ENCODE measurements around the gene ACTN2. TPM values are rescaled to one million over a fixed set of nuclear protein-coding genes. Genes with fewer than 3 reads are reported as not detected.

Gene ACTN2
- total RNA-seq, 2 donors from 2014 or later = 0.06 to 0.19 TPM

DNA sequence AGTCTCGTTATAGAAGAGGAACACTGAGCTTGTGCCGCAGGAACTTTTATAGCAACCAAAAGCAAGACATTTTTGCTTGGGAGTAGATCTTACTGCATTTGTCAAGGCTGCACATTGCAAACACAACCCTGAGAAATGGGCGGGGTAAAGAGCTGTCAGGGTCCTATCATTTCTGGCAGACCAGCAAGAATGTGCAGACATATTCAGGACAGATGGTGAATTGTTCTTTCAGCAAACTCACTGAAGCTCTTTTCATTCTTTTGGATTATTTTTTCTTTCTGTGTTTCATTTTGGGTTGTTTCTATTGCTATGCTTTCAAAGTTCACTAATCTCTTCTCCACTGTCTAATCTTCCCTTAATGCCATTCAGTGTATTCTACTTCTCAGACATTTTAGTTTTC lies 5.1 kb upstream of the ACTN2 start:
- no peak for ATAC-seq (replicated peaks)
- Mint-ChIP-seq H3K27me3 (peaks cover 8% of the 10 kb centered on the region), H3K4me3 (no peak overlapping the region), H3K9me3 (peaks cover 7% of the 10 kb centered on the region), H3K27ac (no peak overlapping the region), H3K36me3 (ENCODE audit: low read depth) (peaks cover 7% of the 10 kb centered on the region), H3K4me1 (peaks cover 8% of the 10 kb centered on the region)

DNA sequence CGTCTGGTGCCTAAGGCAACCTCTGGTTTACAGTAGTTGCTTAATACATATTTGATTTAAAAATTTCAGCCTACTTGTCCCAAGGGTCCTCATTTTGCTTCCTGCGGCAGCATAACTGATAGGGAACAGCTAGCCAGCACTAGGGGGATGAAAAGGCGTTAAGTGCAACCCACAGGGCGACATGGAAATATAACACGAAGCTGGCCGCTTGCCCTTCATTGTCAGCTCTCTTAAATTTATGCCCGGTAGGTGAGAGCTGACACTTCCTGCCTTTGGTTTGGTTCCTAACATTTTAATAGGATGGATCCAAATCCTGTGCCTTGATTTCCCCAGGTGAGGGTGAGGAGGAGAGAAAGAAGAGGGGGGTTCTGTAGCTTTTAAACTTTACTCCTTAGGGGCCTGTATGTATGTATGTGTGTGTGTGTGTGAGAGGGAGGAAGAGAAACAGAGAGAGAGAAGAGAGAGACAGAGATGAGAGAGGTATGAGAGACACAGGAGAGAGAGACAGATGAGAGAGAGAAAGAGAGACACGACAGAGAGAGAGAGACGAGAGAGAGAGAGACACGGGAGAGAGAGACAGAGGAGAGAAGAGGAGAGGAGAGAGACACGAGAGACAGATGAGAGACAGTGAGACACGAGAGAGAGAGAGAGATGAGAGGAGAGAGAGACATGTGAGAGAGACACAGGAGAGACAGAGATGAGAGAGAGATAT lies 938 bp upstream of the ACTN2 start:
- H3K9me3 Mint-ChIP-seq = peaks cover 7% of the 10 kb centered on the region
- peaks cover 24% of the 10 kb centered on the region for H3K27me3 Mint-ChIP-seq
- peaks cover 7% of the 10 kb centered on the region for H3K36me3 Mint-ChIP-seq (ENCODE audit: low read depth)
- no peak for ATAC-seq (replicated peaks)
- H3K4me3 Mint-ChIP-seq = peak overlapping the region; percentile 72
- H3K4me1 Mint-ChIP-seq = peaks cover 16% of the 10 kb centered on the region
- H3K27ac Mint-ChIP-seq = peak overlapping the region; percentile 53

DNA sequence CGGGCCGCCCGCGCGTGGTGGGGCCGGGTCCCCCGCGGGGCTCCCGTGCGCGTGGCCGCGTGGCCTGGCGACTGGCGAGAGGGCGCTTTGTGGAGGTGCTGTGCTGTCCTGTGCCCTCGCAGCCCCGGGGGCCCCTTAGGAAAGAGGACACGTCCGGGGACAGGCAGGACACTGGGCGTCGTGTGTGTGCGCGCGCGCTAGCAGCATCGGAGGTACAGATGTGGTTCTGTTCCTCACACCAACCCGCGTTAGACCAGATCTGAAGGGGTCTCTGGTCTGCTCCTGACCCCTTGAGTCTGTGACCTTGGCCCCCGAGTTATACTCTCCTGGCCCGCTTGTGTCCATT lies 489 bp downstream of the ACTN2 start:
- peaks cover 7% of the 10 kb centered on the region for H3K36me3 Mint-ChIP-seq (ENCODE audit: low read depth)
- H3K9me3 Mint-ChIP-seq = peaks cover 7% of the 10 kb centered on the region
- peaks cover 25% of the 10 kb centered on the region for H3K27me3 Mint-ChIP-seq
- H3K4me3 Mint-ChIP-seq = peak overlapping the region; percentile 50
- peaks cover 16% of the 10 kb centered on the region for H3K4me1 Mint-ChIP-seq
- no peak for ATAC-seq (replicated peaks)
- H3K27ac Mint-ChIP-seq = no peak overlapping the region

DNA sequence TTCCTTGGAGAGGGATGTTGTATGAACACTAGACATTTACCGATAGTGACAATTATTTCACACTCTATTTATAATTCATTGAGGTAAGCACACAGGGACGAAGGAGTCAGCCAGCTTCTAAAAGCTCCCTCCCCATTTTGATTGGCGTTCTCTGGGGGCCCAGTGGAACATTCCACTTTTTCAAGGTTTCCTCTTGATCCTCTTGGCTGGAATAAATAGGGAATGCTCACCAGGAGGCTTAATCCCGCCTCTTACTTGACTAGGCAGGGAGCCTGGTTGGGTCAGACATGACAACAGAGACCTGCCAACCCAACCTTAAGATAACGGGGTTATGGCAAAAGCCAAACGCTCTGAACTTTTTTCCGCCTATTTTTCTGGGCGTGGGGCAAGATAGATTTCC lies 974 bp downstream of the ACTN2 start:
- no peak overlapping the region for H3K27ac Mint-ChIP-seq
- H3K27me3 Mint-ChIP-seq = peaks cover 30% of the 10 kb centered on the region
- H3K9me3 Mint-ChIP-seq = peaks cover 7% of the 10 kb centered on the region
- peaks cover 16% of the 10 kb centered on the region for H3K4me1 Mint-ChIP-seq
- ATAC-seq (replicated peaks) = no peak
- peak overlapping the region; percentile 50 for H3K4me3 Mint-ChIP-seq
- H3K36me3 Mint-ChIP-seq (ENCODE audit: low read depth) = peaks cover 7% of the 10 kb centered on the region

DNA sequence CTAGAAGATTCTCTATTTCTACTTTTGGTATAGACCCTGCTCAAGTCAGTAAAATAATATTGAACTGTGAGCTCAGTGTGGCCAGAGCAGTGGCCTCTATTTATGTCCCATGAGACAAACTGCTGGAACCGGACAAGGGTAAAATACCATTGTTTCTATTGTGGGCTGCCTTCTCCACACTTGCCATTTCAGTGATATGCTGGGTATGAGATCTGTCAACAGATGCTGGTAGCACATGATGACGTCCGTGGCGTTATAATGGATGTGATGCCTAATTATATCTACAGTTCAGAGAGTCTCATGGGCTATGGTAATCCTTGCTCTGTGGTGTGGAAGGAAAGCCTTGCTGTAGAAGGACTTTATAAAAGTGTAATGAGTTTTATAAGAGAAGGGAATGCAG lies 2.4 kb downstream of the ACTN2 start:
- ATAC-seq (replicated peaks) = no peak
- Mint-ChIP-seq H3K4me1 (peaks cover 16% of the 10 kb centered on the region), H3K27ac (no peak overlapping the region), H3K27me3 (peaks cover 34% of the 10 kb centered on the region), H3K4me3 (no peak overlapping the region), H3K36me3 (ENCODE audit: low read depth) (peaks cover 7% of the 10 kb centered on the region), H3K9me3 (peaks cover 7% of the 10 kb centered on the region)

DNA sequence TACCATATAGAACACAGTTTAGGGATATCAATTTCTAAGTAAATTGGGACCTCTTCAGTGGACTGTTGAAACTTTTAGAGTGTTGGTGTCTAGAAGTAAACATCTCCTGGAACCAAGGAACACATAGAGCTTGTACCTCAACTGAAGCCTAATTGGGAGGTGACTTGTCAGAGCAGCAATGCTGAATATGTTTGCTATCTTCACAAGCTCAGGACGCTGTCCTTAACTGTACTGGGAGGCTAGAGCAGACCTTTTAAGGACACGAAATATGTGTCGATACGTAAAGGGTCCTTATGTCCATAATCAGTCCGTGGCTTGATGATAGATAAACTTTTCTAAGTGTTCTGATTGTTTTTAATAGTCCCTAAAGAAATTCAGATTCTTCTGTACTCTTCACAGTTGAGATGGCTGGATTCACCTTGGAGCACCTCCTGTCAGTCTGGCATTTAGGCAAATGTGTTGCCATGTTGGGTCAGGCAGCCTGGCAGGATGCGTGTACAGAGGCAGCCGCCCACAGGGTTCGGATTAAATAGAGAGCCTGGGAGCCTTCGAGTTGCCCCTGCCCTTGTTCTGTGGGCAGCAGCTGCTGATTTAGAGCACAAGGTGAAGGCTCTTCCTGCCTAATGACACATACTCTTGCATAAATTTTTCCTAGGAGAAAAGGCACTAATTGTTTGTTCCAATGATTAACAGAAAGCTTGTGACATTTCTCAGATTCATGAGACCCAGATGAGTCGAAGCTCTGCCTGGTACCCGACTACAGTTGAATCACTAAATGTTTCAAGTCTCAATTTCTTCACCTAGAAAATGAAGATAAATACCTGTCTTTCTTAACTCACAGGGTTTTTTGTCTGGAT lies 3.6 kb downstream of the ACTN2 start:
- ATAC-seq (replicated peaks) = no peak
- no peak overlapping the region for H3K27ac Mint-ChIP-seq
- peaks cover 16% of the 10 kb centered on the region for H3K4me1 Mint-ChIP-seq
- no peak overlapping the region for H3K4me3 Mint-ChIP-seq
- H3K36me3 Mint-ChIP-seq (ENCODE audit: low read depth) = peaks cover 7% of the 10 kb centered on the region
- peaks cover 7% of the 10 kb centered on the region for H3K9me3 Mint-ChIP-seq
- H3K27me3 Mint-ChIP-seq = peaks cover 36% of the 10 kb centered on the region

DNA sequence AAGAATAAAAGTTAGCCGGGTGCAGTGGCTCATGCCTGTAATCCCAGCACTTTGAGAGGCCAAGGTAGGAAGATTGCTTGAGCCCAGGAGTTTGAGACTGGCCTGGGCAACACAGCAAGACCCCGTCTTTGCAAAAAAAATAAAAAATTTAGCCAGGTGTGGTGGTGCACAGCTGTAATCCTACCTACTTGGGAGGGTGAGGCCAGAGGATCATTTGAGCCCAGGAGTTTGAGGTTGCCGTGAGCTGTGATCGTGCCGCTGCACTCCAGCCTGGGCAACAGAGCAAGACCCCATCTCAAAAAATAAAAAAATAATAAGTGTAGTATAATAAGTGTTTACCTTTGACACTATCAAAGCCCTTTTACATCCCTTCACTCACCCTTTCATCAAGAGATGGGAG lies 5.0 kb downstream of the ACTN2 start:
- H3K27ac Mint-ChIP-seq = no peak overlapping the region
- ATAC-seq (replicated peaks) = no peak
- H3K9me3 Mint-ChIP-seq = no peaks in the 10 kb centered on the region

DNA sequence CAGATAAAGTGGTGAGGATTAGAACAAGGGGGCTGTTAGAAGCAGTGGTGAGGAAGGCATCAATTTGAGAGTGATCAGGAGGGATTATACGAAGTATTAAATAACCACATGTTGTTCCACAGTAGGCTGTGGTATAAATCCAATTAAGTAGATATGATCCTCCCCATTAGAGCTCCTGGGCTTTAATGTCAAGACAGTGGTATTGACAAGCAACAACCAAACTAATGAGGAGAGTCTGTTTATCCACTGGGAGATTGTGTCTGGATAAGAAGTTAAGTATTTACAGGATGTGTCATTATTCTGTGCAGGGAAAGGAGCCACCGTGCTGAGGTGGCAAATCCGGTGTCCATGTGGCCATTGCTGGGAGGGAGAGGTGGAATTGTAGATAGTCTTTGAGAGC lies 5.8 kb downstream of the ACTN2 start:
- H3K27me3 Mint-ChIP-seq = peaks cover 29% of the 10 kb centered on the region
- H3K4me1 Mint-ChIP-seq = peaks cover 5% of the 10 kb centered on the region
- no peak overlapping the region for H3K4me3 Mint-ChIP-seq
- no peaks in the 10 kb centered on the region for H3K36me3 Mint-ChIP-seq (ENCODE audit: low read depth)
- no peak for ATAC-seq (replicated peaks)
- no peaks in the 10 kb centered on the region for H3K9me3 Mint-ChIP-seq
- H3K27ac Mint-ChIP-seq = no peak overlapping the region

More for the DNA sequence above, 5.0 kb downstream of the ACTN2 start:
- Mint-ChIP-seq H3K4me1 (peaks cover 8% of the 10 kb centered on the region), H3K27me3 (peaks cover 29% of the 10 kb centered on the region), H3K4me3 (no peak overlapping the region), H3K36me3 (ENCODE audit: low read depth) (no peaks in the 10 kb centered on the region)

DNA sequence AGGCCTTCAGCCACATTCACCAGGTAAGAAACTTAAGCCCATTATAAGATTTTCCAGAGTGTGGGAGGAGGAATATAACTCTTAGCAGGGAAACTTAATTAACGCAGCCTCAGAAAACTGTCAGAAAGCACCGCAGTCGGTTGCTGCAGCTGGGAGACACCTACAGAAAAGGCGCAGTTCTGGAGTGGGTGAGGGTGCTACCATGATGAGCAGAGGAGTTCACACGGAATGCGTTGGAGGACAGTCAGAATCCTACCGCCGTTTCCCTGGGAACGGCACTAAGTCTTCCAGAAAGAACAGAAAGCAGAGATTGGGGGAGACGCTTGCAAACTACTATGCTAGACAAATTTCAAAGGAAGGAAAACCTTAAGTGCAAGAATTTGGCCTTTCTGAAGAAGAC lies 6.4 kb downstream of the ACTN2 start:
- Mint-ChIP-seq H3K36me3 (ENCODE audit: low read depth) (no peaks in the 10 kb centered on the region), H3K27ac (no peak overlapping the region), H3K4me3 (no peak overlapping the region), H3K9me3 (no peaks in the 10 kb centered on the region), H3K27me3 (peaks cover 27% of the 10 kb centered on the region), H3K4me1 (no peaks in the 10 kb centered on the region)
- no peak for ATAC-seq (replicated peaks)

DNA sequence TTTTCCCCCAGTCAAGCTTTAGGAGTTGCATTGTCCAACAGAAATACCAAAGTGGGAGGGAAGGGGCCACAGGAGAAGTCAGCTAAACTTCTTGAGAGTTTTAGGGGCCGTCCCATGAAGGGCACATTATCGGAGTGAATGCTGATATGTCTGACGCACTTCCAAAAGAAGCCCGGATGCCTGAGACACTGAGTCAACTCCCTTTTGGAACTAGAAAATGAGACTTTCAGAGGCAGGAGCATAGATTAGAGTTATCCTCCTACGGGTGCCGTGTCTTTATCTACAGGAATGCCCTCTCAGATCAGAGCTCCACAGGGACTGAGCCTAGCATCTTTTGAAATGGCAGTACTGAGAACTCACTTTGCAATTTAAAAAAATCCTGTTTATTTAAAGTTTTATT lies 13.1 kb downstream of the ACTN2 start:
- Mint-ChIP-seq H3K9me3 (no peaks in the 10 kb centered on the region), H3K4me3 (no peak overlapping the region), H3K27me3 (peaks cover 25% of the 10 kb centered on the region), H3K27ac (no peak overlapping the region), H3K4me1 (no peaks in the 10 kb centered on the region), H3K36me3 (ENCODE audit: low read depth) (no peaks in the 10 kb centered on the region)
- ATAC-seq (replicated peaks) = no peak

DNA sequence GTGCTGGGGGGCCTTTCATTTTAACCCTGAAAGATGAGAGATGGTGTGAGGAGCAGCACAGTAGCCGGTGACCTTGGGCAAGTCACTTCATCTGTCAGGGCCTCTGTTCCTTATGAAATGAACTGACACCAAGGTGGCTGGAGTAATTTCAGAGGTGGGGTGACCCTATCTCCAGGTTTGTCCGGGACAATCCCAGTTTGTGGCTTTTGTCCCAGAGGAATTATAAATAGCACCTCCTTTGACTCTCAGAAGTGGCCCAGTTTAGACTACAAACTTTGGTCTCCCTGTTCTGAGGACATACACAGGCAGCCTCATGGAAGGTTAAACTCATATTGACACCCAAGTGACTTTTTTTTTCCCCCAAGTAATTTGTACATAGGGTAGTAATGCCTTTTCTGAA lies 14.6 kb downstream of the ACTN2 start:
- Mint-ChIP-seq H3K27ac (no peak overlapping the region), H3K9me3 (no peaks in the 10 kb centered on the region), H3K27me3 (peaks cover 29% of the 10 kb centered on the region), H3K4me1 (no peaks in the 10 kb centered on the region), H3K4me3 (no peak overlapping the region), H3K36me3 (ENCODE audit: low read depth) (no peaks in the 10 kb centered on the region)
- no peak for ATAC-seq (replicated peaks)

DNA sequence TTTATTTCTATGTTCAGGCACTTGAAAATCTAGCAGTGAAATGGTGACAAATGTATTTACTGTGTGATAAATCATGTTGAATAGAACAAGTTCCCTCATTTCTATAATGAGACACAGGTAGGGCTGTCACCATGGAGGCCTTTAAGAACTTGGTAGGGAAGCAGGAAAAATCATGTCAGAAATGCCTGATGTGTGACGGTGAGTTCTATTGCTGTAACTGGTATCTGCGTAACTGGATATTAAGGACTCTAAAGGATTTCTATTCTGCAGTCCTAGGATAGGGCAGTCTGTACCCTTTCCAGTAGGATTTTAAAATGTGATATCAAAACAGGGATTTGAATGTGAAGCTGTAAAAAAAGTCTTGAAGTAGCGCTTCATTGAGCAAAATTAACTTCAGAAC lies 15.5 kb downstream of the ACTN2 start:
- Mint-ChIP-seq H3K36me3 (ENCODE audit: low read depth) (no peaks in the 10 kb centered on the region), H3K27me3 (peaks cover 29% of the 10 kb centered on the region), H3K4me3 (no peak overlapping the region), H3K27ac (no peak overlapping the region), H3K9me3 (no peaks in the 10 kb centered on the region), H3K4me1 (no peaks in the 10 kb centered on the region)
- no peak for ATAC-seq (replicated peaks)

DNA sequence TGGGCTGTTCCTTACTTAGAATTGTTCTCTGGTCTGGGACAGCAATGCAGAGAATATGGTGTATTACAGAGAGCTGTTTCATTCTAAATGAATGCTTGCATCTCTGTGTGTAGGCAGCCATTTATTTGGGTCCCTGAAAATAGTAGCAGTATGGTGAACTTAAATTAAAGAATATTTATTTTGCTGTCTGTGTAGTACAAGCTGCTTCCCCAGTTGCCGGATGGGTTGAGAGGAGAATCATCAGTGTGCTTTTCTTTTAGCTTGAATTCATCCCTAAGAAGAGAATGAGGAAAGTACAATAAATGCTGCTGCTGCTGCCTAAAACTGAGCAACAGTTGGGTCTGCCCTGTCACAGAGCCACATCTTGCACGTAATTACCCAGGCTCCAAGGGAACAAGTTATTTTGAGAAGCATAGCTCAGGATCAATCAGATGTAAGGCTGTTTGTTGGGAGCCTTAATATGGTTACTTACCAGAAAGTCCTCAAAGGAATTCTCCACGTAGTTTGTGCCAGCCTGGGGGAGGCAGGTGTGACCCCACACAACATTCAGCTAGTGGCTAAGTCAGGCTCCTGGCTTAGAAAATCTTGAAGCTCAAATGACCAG lies 16.6 kb downstream of the ACTN2 start:
- no peak overlapping the region for H3K27ac Mint-ChIP-seq
- H3K36me3 Mint-ChIP-seq (ENCODE audit: low read depth) = no peaks in the 10 kb centered on the region
- no peaks in the 10 kb centered on the region for H3K9me3 Mint-ChIP-seq
- H3K4me1 Mint-ChIP-seq = no peaks in the 10 kb centered on the region
- no peak overlapping the region for H3K4me3 Mint-ChIP-seq
- ATAC-seq (replicated peaks) = no peak
- H3K27me3 Mint-ChIP-seq = peaks cover 24% of the 10 kb centered on the region

DNA sequence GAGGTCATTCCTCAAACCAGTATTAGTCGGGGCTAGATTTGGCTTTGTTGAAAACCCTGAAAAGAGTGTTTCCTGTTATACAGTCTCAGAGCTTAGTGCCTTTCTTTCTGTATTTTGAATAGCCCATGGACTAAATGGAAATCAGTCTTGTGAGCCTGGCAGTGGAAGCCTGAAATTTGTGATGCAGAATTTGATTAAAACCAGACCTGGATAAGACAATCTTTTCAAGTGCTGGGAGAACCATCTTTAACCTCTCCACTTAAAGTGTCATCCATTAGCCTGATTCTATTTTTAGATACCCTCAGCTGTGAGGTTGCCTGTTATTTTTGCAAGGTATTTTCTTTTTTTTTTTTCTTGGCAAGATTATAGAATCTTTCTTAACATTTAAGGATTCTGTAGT lies 19.5 kb downstream of the ACTN2 start:
- Mint-ChIP-seq H3K9me3 (no peaks in the 10 kb centered on the region), H3K27ac (no peak overlapping the region), H3K4me3 (no peak overlapping the region), H3K27me3 (peaks cover 19% of the 10 kb centered on the region), H3K36me3 (ENCODE audit: low read depth) (no peaks in the 10 kb centered on the region), H3K4me1 (no peaks in the 10 kb centered on the region)
- ATAC-seq (replicated peaks) = no peak

DNA sequence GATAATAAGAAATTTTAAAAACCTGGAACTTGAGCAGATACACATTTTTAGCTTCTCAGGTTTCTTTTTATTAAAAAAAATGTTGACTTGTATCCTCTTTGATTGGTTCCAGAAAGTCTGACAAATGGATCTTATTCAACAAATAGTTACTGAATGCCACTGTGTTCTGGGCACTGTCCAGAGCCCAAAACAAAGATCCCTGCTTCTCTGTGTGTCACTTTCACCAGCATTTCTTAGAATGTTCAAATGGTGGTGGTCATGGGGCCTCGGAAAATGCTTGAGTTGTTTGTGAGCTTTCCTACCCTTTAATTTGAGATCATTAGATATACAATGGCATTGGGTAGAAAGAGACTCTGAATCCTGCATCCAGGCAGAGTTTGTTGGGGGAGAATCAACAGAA lies 19.9 kb downstream of the ACTN2 start:
- no peak overlapping the region for H3K27ac Mint-ChIP-seq
- H3K9me3 Mint-ChIP-seq = no peaks in the 10 kb centered on the region
- no peaks in the 10 kb centered on the region for H3K36me3 Mint-ChIP-seq (ENCODE audit: low read depth)
- peaks cover 19% of the 10 kb centered on the region for H3K27me3 Mint-ChIP-seq
- no peaks in the 10 kb centered on the region for H3K4me1 Mint-ChIP-seq
- no peak for ATAC-seq (replicated peaks)
- no peak overlapping the region for H3K4me3 Mint-ChIP-seq
